ENCODE measurements around the gene PRG3. TPM values are rescaled to one million over a fixed set of nuclear protein-coding genes. Genes with fewer than 3 reads are reported as not detected.

The PRG3 gene
- total RNA-seq, 1 experiment from 2014 or later, result not detected

DNA sequence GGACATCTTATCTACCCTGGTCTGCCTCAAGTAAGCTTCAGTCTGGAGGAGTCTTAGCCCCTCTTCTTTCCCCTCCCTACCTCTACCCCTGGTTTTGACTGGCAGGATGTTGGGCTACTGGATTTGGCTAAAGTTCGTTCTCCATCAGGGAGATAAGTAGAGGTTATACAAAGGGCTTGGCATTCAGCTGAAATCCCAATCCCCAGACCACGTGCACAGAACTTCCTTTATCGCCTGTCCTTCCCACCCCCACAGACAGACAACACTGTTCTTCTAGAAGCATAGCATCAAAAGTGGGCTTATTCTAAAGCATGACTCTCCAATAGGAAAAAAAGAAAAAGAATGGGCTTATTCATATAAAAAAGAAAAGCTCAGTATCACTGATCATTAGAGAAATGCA is 7.8 kb downstream of the PRG3 start:
- no CpG with 5 or more reads among the region's 3 CpGs for WGBS (ENCODE audit: extremely low coverage, insufficient read length, low lambda C conversion rate)
- no peaks in the 10 kb centered on the region for H3K23me2 ChIP-seq (ENCODE audit: insufficient read length, low read depth, low read length, poor library complexity, severe bottlenecking)
- no peaks in the 10 kb centered on the region for H3K9me3 ChIP-seq (ENCODE audit: control insufficient read depth, low read depth, low read length)
- no peak overlapping the region for H4K5ac ChIP-seq (ENCODE audit: insufficient read length, low read depth, low read length)
- no peak overlapping the region for H3K27ac Mint-ChIP-seq
- no peak overlapping the region for H2BK120ac ChIP-seq (ENCODE audit: low read depth, low read length, poor library complexity, severe bottlenecking)
- H3K9ac ChIP-seq (ENCODE audit: extremely low read depth, insufficient read length, low read length), result no peak overlapping the region
- no peak overlapping the region for H4K91ac ChIP-seq (ENCODE audit: insufficient read length, low read depth, low read length)
- H3K79me1 ChIP-seq (ENCODE audit: insufficient read depth, low read depth, low read length, poor library complexity, severe bottlenecking), result no peaks in the 10 kb centered on the region
- no peaks in the 10 kb centered on the region for H3K79me2 ChIP-seq (ENCODE audit: insufficient read depth, low read length)
- peaks cover 30% of the 10 kb centered on the region for H3K27me3 Mint-ChIP-seq (ENCODE audit: low read depth)
- TF ChIP-seq, protein P1, sequence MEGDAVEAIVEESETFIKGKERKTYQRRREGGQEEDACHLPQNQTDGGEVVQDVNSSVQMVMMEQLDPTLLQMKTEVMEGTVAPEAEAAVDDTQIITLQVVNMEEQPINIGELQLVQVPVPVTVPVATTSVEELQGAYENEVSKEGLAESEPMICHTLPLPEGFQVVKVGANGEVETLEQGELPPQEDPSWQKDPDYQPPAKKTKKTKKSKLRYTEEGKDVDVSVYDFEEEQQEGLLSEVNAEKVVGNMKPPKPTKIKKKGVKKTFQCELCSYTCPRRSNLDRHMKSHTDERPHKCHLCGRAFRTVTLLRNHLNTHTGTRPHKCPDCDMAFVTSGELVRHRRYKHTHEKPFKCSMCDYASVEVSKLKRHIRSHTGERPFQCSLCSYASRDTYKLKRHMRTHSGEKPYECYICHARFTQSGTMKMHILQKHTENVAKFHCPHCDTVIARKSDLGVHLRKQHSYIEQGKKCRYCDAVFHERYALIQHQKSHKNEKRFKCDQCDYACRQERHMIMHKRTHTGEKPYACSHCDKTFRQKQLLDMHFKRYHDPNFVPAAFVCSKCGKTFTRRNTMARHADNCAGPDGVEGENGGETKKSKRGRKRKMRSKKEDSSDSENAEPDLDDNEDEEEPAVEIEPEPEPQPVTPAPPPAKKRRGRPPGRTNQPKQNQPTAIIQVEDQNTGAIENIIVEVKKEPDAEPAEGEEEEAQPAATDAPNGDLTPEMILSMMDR (conservative IDR thresholded peaks at IDR 0.05), result no peak
- no peaks in the 10 kb centered on the region for H3K36me3 Mint-ChIP-seq (ENCODE audit: insufficient read depth in 1 of 3, low read depth in 3 of 3)
- no peak overlapping the region for H2AFZ ChIP-seq (ENCODE audit: low read length)
- no peak overlapping the region for H3K18ac ChIP-seq (ENCODE audit: insufficient read length, low read depth, low read length)
- H3K9me3 Mint-ChIP-seq, result no peaks in the 10 kb centered on the region
- H4K8ac ChIP-seq (replicated peaks; ENCODE audit: insufficient read length, low read depth, low read length), result no peak overlapping the region
- no peak overlapping the region for H2BK5ac ChIP-seq (ENCODE audit: insufficient read length, low read length)
- H3K4me3 Mint-ChIP-seq, result no peak overlapping the region
- H3K4me2 ChIP-seq (ENCODE audit: insufficient read depth, insufficient read length, low read length), result no peak overlapping the region
- H3T11ph ChIP-seq (ENCODE audit: low read length), result no peak overlapping the region
- H3K23ac ChIP-seq (ENCODE audit: insufficient read length, low read depth, low read length), result no peak overlapping the region
- no peak overlapping the region for H2BK20ac ChIP-seq (ENCODE audit: low read depth, low read length, poor library complexity, severe bottlenecking)
- no peak overlapping the region for H3K4ac ChIP-seq (ENCODE audit: low read depth, low read length)
- H3K27ac ChIP-seq (ENCODE audit: insufficient read length, low read depth, low read length), result no peak overlapping the region
- no peaks in the 10 kb centered on the region for H4K20me1 ChIP-seq (ENCODE audit: control insufficient read depth, insufficient read depth, insufficient read length)
- no peak overlapping the region for H3K56ac ChIP-seq (ENCODE audit: insufficient read length, low read depth, low read length)
- H3K4me1 ChIP-seq (ENCODE audit: insufficient read depth, low read length), result no peaks in the 10 kb centered on the region; the same call in 1 of the 2 replicates
- H3K27me3 ChIP-seq (ENCODE audit: insufficient read depth, low read length), result no peaks in the 10 kb centered on the region; the same call in 1 of the 2 replicates
- no peak for DNase-seq
- H3K4me1 Mint-ChIP-seq, result peaks cover 0 to 12% of the 10 kb centered on the region in 2 experiments; a peak in 2 of 4 replicates
- no peak overlapping the region for H3K14ac ChIP-seq (ENCODE audit: insufficient read depth, low read length)
- no peak overlapping the region for H2AK5ac ChIP-seq (ENCODE audit: insufficient read length, low read length)
- H2BK15ac ChIP-seq (ENCODE audit: low read depth, low read length), result no peak overlapping the region
- no peak overlapping the region for H2BK12ac ChIP-seq (ENCODE audit: insufficient read length, low read depth, low read length)

Data from H9 (cell line).